HG02588 (cell line): ENCODE measurements around the gene DIP2B.
"Not testable (repeated sequence)": the region's sequence is repeated elsewhere in the genome, so short reads cannot be mapped to it uniquely, and the experiment has no call there.

ENCODE experiments used
- ATAC-seq: cut with Tn5 transposase; IDR thresholded peaks from one replicate; pipeline ENCODE4 v1.9.1; 2021; ENCODE audit warnings: mild to moderate bottlenecking, moderate library complexity; ENCODE audit not compliant: unreplicated experiment

The DIP2B gene

GRCh38 chr12:50549885-50550284 is 45.1 kb downstream of the DIP2B start:
- ATAC-seq: no peak

GRCh38 chr12:50550530-50551223 is 45.9 kb downstream of the DIP2B start:
- ATAC-seq: no peak

GRCh38 chr12:50551866-50552265 is 47.1 kb downstream of the DIP2B start:
- no peak for ATAC-seq

- no peak for ATAC-seq
Measured at GRCh38 chr12:50554651-50555050, 49.9 kb downstream of the DIP2B start.

GRCh38 chr12:50555471-50555885 is 50.7 kb downstream of the DIP2B start:
- ATAC-seq: no peak

GRCh38 chr12:50556273-50556672 is 51.5 kb downstream of the DIP2B start:
- no peak for ATAC-seq

- ATAC-seq: not testable (repeated sequence)
Measured at GRCh38 chr12:50556796-50557195, 52.0 kb downstream of the DIP2B start.

- no peak for ATAC-seq
Measured at GRCh38 chr12:50557421-50557820, 52.6 kb downstream of the DIP2B start.

GRCh38 chr12:50558970-50559369 is 54.2 kb downstream of the DIP2B start:
- ATAC-seq: no peak

GRCh38 chr12:50562520-50563433 is 58.0 kb downstream of the DIP2B start:
- no peak for ATAC-seq

GRCh38 chr12:50563434-50563787 is 58.6 kb downstream of the DIP2B start:
- no peak for ATAC-seq

- no peak for ATAC-seq
Measured at GRCh38 chr12:50564237-50564947, 59.6 kb downstream of the DIP2B start.

- no peak for ATAC-seq
Measured at GRCh38 chr12:50564948-50565297, 60.1 kb downstream of the DIP2B start.

GRCh38 chr12:50566066-50566465 is 61.3 kb downstream of the DIP2B start:
- no peak for ATAC-seq

- ATAC-seq: no peak
Measured at GRCh38 chr12:50567926-50568325, 63.1 kb downstream of the DIP2B start.

- no peak for ATAC-seq
Measured at GRCh38 chr12:50568338-50569091, 63.7 kb downstream of the DIP2B start.

GRCh38 chr12:50569321-50569720 is 64.5 kb downstream of the DIP2B start:
- no peak for ATAC-seq

- ATAC-seq: no peak
Measured at GRCh38 chr12:50569876-50570275, 65.1 kb downstream of the DIP2B start.

GRCh38 chr12:50571786-50572185 is 67.0 kb downstream of the DIP2B start:
- ATAC-seq: no peak

GRCh38 chr12:50572287-50572686 is 67.5 kb downstream of the DIP2B start:
- ATAC-seq: no peak

GRCh38 chr12:50572760-50573159 is 68.0 kb downstream of the DIP2B start:
- ATAC-seq: no peak
